ENCODE results near the gene DMTF1. TPM values are rescaled to one million over a fixed set of nuclear protein-coding genes. Genes with fewer than 3 reads are reported as not detected.

The DMTF1 gene
- total and polyA plus RNA-seq, 2 of the 8 experiments (the other 6 are each of a cell fraction or from before 2014, with no cell fraction given): 86.0 to 115 TPM

GRCh38 chr7:87215046-87215445 is 62.8 kb downstream of the DMTF1 start (continued):
- TF ChIP-seq SAP30 (IDR thresholded peaks at IDR 0.05; ENCODE audit: insufficient read depth, insufficient replicate concordance, low read length) (no peak), ZNF274 (IDR thresholded peaks at IDR 0.05; ENCODE audit: borderline replicate concordance, extremely low read depth, low read length) (no peak), CHD7 (IDR thresholded peaks at IDR 0.05; ENCODE audit: insufficient replicate concordance, low read length) (no peak), CHD2 (IDR thresholded peaks at IDR 0.05; ENCODE audit: low read length) (no peak), GTF2F1 (IDR thresholded peaks at IDR 0.05; ENCODE audit: borderline replicate concordance, low read depth, low read length) (no peak)
